Choroid plexus epithelial cell (primary cell): ENCODE data around the gene SPI1.

ENCODE experiments used
- DNase-seq: peaks from one replicate; pipeline ENCODE4 v3.0.0-alpha.2; 2010; ENCODE audit warnings: low read depth
- H3K4me3 ChIP-seq: 2 replicates; pipeline ENCODE4 v1.5.1; 2011; ENCODE audit warnings: low read depth, mild to moderate bottlenecking, control low read depth, low read length, moderate library complexity
- CTCF ChIP-seq: conservative IDR thresholded peaks from 2 replicates; pipeline ENCODE4 v1.5.1; 2011; ENCODE audit warnings: low read depth, mild to moderate bottlenecking, control low read depth, inconsistent platforms, low read length, moderate library complexity

SPI1 gene

DNA sequence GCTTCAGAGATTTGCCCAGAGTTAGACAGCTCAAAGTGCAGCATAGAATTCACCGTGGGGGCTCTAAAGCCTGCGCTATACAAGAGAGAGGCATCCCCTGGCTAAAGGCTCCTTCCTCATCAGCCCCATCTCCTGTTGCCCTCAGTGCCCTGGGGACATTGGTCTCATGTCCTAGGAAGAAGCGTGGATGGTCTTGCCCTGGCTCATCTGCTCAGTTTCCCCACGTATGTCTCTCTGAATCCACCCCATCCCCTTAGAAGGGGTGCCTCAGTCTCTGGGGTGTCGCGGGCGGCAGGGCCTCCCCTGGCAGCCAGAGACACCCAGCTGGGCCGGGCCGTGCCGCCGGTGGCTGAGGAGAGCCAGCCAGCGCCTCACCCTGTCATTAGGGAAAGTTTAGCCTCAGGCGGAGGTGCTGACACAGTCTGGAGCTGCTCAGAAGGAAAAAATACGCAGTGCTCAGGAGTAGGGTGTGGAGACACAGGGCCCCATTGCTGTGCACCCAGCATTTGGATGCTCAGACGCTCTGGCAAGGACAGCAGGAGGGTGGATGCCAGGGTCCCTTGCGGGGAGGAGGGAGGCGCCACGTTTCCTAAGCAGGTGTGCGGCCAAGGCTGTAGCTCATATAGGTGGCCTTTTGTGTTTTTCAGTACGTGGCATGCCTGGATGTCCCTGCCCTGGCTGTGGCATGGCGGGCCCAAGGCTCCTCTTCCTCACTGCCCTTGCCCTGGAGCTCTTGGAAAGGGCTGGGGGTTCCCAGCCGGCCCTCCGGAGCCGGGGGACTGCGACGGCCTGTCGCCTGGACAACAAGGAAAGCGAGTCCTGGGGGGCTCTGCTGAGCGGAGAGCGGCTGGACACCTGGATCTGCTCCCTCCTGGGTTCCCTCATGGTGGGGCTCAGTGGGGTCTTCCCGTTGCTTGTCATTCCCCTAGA is 31.4 kb upstream of the SPI1 start:
- TF ChIP-seq CTCF: no peak
- DNase-seq: no peak
- H3K4me3 ChIP-seq: peak overlapping the region; percentile 70

GRCh38 chr11:47408598-47409439 is 30.5 kb upstream of the SPI1 start:
- peak overlapping the region; percentile 70 for H3K4me3 ChIP-seq
- no peak for TF ChIP-seq CTCF
- peak; percentile 83 for DNase-seq

DNA sequence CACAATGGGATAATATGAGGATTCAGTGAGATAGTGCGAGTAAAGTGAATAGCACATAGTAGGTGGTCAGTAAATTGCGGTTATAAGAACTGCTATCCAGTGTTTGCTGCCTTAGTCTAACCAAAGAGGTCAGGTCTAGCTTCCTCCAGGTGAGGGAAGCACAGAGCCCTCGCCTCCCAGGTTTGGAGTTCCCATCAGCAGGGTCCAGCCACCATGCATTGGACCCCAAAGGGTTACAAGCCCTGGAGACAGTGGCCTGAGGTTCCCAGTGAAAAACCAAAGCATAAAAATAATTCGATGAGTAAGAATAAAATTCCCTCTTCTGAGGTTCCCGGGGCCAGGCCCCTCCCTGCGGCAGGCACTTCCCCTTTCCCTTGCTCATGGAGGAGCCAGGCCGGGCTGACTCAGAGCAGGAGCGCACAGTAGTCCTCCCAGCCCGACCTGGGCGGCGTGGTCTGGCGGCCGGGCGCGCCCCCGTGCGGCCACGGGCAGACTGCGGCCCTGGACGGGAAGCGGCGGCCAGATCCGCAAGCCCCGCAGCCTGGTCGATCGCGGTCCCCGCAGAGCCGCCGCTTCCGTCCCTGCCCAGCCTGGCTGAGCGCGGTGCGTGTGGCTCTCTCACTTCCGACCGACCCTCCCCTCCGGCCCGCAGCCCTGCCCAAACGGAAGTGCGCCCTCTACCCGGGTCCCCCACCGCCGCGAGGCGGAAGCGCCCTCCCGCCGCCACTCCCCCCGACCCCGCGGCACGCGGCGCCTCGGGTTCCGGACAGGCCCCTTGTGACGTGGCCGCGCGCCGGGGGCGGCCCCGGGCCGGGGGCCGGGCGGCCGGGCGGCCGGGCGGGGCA is 29.6 kb upstream of the SPI1 start, which contains the start of gene SLC39A13:
SLC39A13 (plus strand) TSS at position 845 of the 845 bp plus-strand sequence. CDS start 1,505 bp downstream, outside the sequence.
- peak; percentile 97 for DNase-seq
- peak; percentile 40 for TF ChIP-seq CTCF
- H3K4me3 ChIP-seq: peak within 1 kb of the TSS; percentile 70

- peak; percentile 34 for DNase-seq
- H3K4me3 ChIP-seq: peak overlapping the region; percentile 70
- TF ChIP-seq CTCF: peak; percentile 30
Observed at GRCh38 chr11:47406896-47407745, 28.8 kb upstream of the SPI1 start.

GRCh38 chr11:47403571-47403970 is 25.2 kb upstream of the SPI1 start:
- no peak overlapping the region for H3K4me3 ChIP-seq
- no peak for DNase-seq
- no peak for TF ChIP-seq CTCF
